ENCODE data around the gene CRYAB. TPM values are rescaled to one million over a fixed set of nuclear protein-coding genes. Genes with fewer than 3 reads are reported as not detected.

The CRYAB gene
- total RNA-seq, 2 experiments from 2014 or later, result not detected

- peaks cover 46% of the 10 kb centered on the region for H3K27me3 Mint-ChIP-seq
- POLR2A ChIA-PET, result no interaction called here
- intact Hi-C loops (cut with DNase I, micrococcal nuclease), result no loop called here
Measured at GRCh38 chr11:111908639-111909305, 2.8 kb downstream of the CRYAB start.

GRCh38 chr11:111906680-111907079 lies 4.9 kb downstream of the CRYAB start:
- no peak overlapping the region for H3K27ac ChIP-seq (ENCODE audit: low read depth in 1 of 2, low read length in 2 of 2)
- ChIA-PET POLR2A (no interaction called here), CTCF (no interaction called here)
- Mint-ChIP-seq H3K4me3 (no peak overlapping the region), H3K27me3 (peaks cover 34% of the 10 kb centered on the region), H3K4me1 (ENCODE audit: low read depth) (no peaks in the 10 kb centered on the region), H3K9me3 (no peaks in the 10 kb centered on the region), H3K27ac (no peak overlapping the region), H3K36me3 (ENCODE audit: low read depth) (peaks cover 4% of the 10 kb centered on the region)
- no peak for TF ChIP-seq CTCF (IDR thresholded peaks at IDR 0.05)
- no peaks in the 10 kb centered on the region for H3K4me1 ChIP-seq (ENCODE audit: insufficient read depth, low read length)
- H3K27me3 ChIP-seq (ENCODE audit: control insufficient read depth in 1 of 2, insufficient read depth in 2 of 2, low read length in 2 of 2), result peaks cover 2 to 14% of the 10 kb centered on the region in 2 experiments
- DNase-seq (no peak), ATAC-seq (ENCODE audit: poor library complexity) (no peak)
- H3K36me3 ChIP-seq (ENCODE audit: insufficient read depth, low read length), result no peaks in the 10 kb centered on the region
- peaks cover 0 to 4% of the 10 kb centered on the region in 2 experiments for H3K9me3 ChIP-seq (ENCODE audit: control insufficient read depth in 1 of 2, insufficient read depth in 1 of 2, low read length in 2 of 2)
- intact Hi-C loops (cut with DNase I, micrococcal nuclease), result no loop called here
- H3K4me3 ChIP-seq (ENCODE audit: low read length), result no peak overlapping the region

More at GRCh38 chr11:111908639-111909305, 2.8 kb downstream of the CRYAB start:
- H3K36me3 ChIP-seq (ENCODE audit: insufficient read depth, low read length), result no peaks in the 10 kb centered on the region
- peaks cover 0 to 7% of the 10 kb centered on the region in 2 experiments for H3K9me3 ChIP-seq (ENCODE audit: control insufficient read depth in 1 of 2, insufficient read depth in 1 of 2, low read length in 2 of 2)
- H3K9me3 Mint-ChIP-seq, result no peaks in the 10 kb centered on the region
- H3K27ac ChIP-seq (ENCODE audit: low read depth in 1 of 2, low read length in 2 of 2), result no peak overlapping the region
- H3K27me3 ChIP-seq (ENCODE audit: control insufficient read depth in 1 of 2, insufficient read depth in 2 of 2, low read length in 2 of 2), result peaks cover 16 to 26% of the 10 kb centered on the region in 2 experiments
- no peak overlapping the region for H3K4me3 ChIP-seq (ENCODE audit: low read length)
- no peaks in the 10 kb centered on the region for H3K4me1 ChIP-seq (ENCODE audit: insufficient read depth, low read length)
- no peaks in the 10 kb centered on the region for H3K4me1 Mint-ChIP-seq (ENCODE audit: low read depth)
- ATAC-seq (ENCODE audit: poor library complexity), result no peak
- TF ChIP-seq CTCF (IDR thresholded peaks at IDR 0.05), result no peak
- CTCF ChIA-PET, result no interaction called here
- H3K4me3 Mint-ChIP-seq, result no peak overlapping the region
- no peak overlapping the region for H3K27ac Mint-ChIP-seq
- DNase-seq, result no peak
- peaks cover 4% of the 10 kb centered on the region for H3K36me3 Mint-ChIP-seq (ENCODE audit: low read depth)

GRCh38 chr11:111905411-111905810 lies 6.2 kb downstream of the CRYAB start:
- TF ChIP-seq CTCF (IDR thresholded peaks at IDR 0.05), result no peak
- CTCF ChIA-PET, result interaction anchor here (0.9 kb wide), 1 partner anchor 16 kb away, joined by 3 read pairs; no protein-coding TSS in a partner anchor
- Mint-ChIP-seq H3K4me1 (ENCODE audit: low read depth) (no peaks in the 10 kb centered on the region), H3K27ac (no peak overlapping the region), H3K27me3 (peaks cover 25% of the 10 kb centered on the region), H3K36me3 (ENCODE audit: low read depth) (peaks cover 4% of the 10 kb centered on the region), H3K9me3 (no peaks in the 10 kb centered on the region), H3K4me3 (no peak overlapping the region)
- H3K27ac ChIP-seq (ENCODE audit: low read depth in 1 of 2, low read length in 2 of 2), result no peak overlapping the region
- intact Hi-C loops (cut with DNase I, micrococcal nuclease), result no loop called here
- H3K36me3 ChIP-seq (ENCODE audit: insufficient read depth, low read length), result no peaks in the 10 kb centered on the region
- POLR2A ChIA-PET, result interaction anchor here (1.3 kb wide), 1 partner anchor 21 kb away, joined by 3 read pairs; no protein-coding TSS in a partner anchor
- ATAC-seq (ENCODE audit: poor library complexity) (no peak), DNase-seq (no peak)
- no peaks in the 10 kb centered on the region for H3K9me3 ChIP-seq (ENCODE audit: control insufficient read depth in 1 of 2, insufficient read depth in 1 of 2, low read length in 2 of 2)
- peaks cover 0 to 4% of the 10 kb centered on the region in 2 experiments for H3K27me3 ChIP-seq (ENCODE audit: control insufficient read depth in 1 of 2, insufficient read depth in 2 of 2, low read length in 2 of 2)
- H3K4me3 ChIP-seq (ENCODE audit: low read length), result no peak overlapping the region
- no peaks in the 10 kb centered on the region for H3K4me1 ChIP-seq (ENCODE audit: insufficient read depth, low read length)
